ENCODE measurements around the gene CYP27C1.

Gene CYP27C1

GRCh38 chr2:127199223-127199622 is 20.9 kb downstream of the CYP27C1 start:
- Histone ChIP-seq H2AFZ (ENCODE audit: low read length) (no peak overlapping the region), H3F3A (ENCODE audit: insufficient read depth, low read length) (no peaks in the 10 kb centered on the region), H3K36me3 (ENCODE audit: insufficient read depth, low read length) (no peaks in the 10 kb centered on the region), H3K79me2 (ENCODE audit: insufficient read depth, low read length) (no peaks in the 10 kb centered on the region), H3K4me3 (ENCODE audit: low read depth, low read length, poor library complexity, severe bottlenecking) (no peak overlapping the region), H3K27ac (ENCODE audit: low read depth, low read length, poor library complexity, severe bottlenecking) (no peak overlapping the region), H3K4me1 (ENCODE audit: insufficient read depth, low read length, severe bottlenecking) (peaks cover 9% of the 10 kb centered on the region), H3K9me2 (ENCODE audit: low read depth, low read length) (no peaks in the 10 kb centered on the region), H4K20me1 (ENCODE audit: insufficient read depth, low read length) (no peaks in the 10 kb centered on the region), H3K9me3 (ENCODE audit: low read length) (no peaks in the 10 kb centered on the region), H3K27me3 (ENCODE audit: insufficient read depth, low read length) (no peaks in the 10 kb centered on the region; the same call in 1 of the 2 replicates), H3K9ac (ENCODE audit: low read length) (no peak overlapping the region), H3K4me2 (ENCODE audit: low read length) (no peak overlapping the region)
- no peak for TF ChIP-seq CTCF (IDR thresholded peaks at IDR 0.05; ENCODE audit: low read length)
- no peak for TF ChIP-seq EZH2 (IDR thresholded peaks at IDR 0.05; ENCODE audit: borderline replicate concordance, low read length)

- H3K27me3 ChIP-seq (ENCODE audit: insufficient read depth, low read length): peaks cover 7% of the 10 kb centered on the region; the same call in 1 of the 2 replicates
- no peak overlapping the region for H3K9ac ChIP-seq (ENCODE audit: low read length)
- H3K4me2 ChIP-seq (ENCODE audit: low read length): peak overlapping the region; percentile 49
- H3K9me2 ChIP-seq (ENCODE audit: low read depth, low read length): no peaks in the 10 kb centered on the region
- no peaks in the 10 kb centered on the region for H3K9me3 ChIP-seq (ENCODE audit: low read length)
- H2AFZ ChIP-seq (ENCODE audit: low read length): peak overlapping the region; percentile 40; the same call in 1 of the 2 replicates
- TF ChIP-seq EZH2 (IDR thresholded peaks at IDR 0.05; ENCODE audit: borderline replicate concordance, low read length) (no peak), CTCF (IDR thresholded peaks at IDR 0.05; ENCODE audit: low read length) (peak; percentile 87)
- peak overlapping the region; percentile 31 for H3K4me3 ChIP-seq (ENCODE audit: low read depth, low read length, poor library complexity, severe bottlenecking)
- no peaks in the 10 kb centered on the region for H3K79me2 ChIP-seq (ENCODE audit: insufficient read depth, low read length)
- H3K4me1 ChIP-seq (ENCODE audit: insufficient read depth, low read length, severe bottlenecking): peaks cover 9% of the 10 kb centered on the region
- no peaks in the 10 kb centered on the region for H3K36me3 ChIP-seq (ENCODE audit: insufficient read depth, low read length)
- H3K27ac ChIP-seq (ENCODE audit: low read depth, low read length, poor library complexity, severe bottlenecking): no peak overlapping the region
- H3F3A ChIP-seq (ENCODE audit: insufficient read depth, low read length): no peaks in the 10 kb centered on the region
- H4K20me1 ChIP-seq (ENCODE audit: insufficient read depth, low read length): no peaks in the 10 kb centered on the region
Observed at GRCh38 chr2:127197475-127198385, 22.4 kb downstream of the CYP27C1 start.

GRCh38 chr2:127196998-127197397 is 23.1 kb downstream of the CYP27C1 start:
- peak overlapping the region; percentile 49 for H3K4me2 ChIP-seq (ENCODE audit: low read length)
- peak overlapping the region; percentile 31 for H3K4me3 ChIP-seq (ENCODE audit: low read depth, low read length, poor library complexity, severe bottlenecking)
- peak; percentile 77 for TF ChIP-seq CTCF (IDR thresholded peaks at IDR 0.05; ENCODE audit: low read length)
- TF ChIP-seq EZH2 (IDR thresholded peaks at IDR 0.05; ENCODE audit: borderline replicate concordance, low read length): no peak

More at GRCh38 chr2:127196998-127197397, 23.1 kb downstream of the CYP27C1 start:
- Histone ChIP-seq H4K20me1 (ENCODE audit: insufficient read depth, low read length) (no peaks in the 10 kb centered on the region), H3K79me2 (ENCODE audit: insufficient read depth, low read length) (no peaks in the 10 kb centered on the region), H2AFZ (ENCODE audit: low read length) (no peak overlapping the region), H3K27me3 (ENCODE audit: insufficient read depth, low read length) (peaks cover 7% of the 10 kb centered on the region; the same call in 1 of the 2 replicates), H3K36me3 (ENCODE audit: insufficient read depth, low read length) (no peaks in the 10 kb centered on the region), H3F3A (ENCODE audit: insufficient read depth, low read length) (no peaks in the 10 kb centered on the region), H3K9me3 (ENCODE audit: low read length) (no peaks in the 10 kb centered on the region), H3K27ac (ENCODE audit: low read depth, low read length, poor library complexity, severe bottlenecking) (no peak overlapping the region), H3K9ac (ENCODE audit: low read length) (no peak overlapping the region), H3K9me2 (ENCODE audit: low read depth, low read length) (no peaks in the 10 kb centered on the region), H3K4me1 (ENCODE audit: insufficient read depth, low read length, severe bottlenecking) (peaks cover 9% of the 10 kb centered on the region)

Measured in OCI-LY1 (cell line).